A549 (cell line): Measurements from ENCODE around the gene FBXW5.

Experiments
- CTCF ChIP-seq: fragments of >200 bp; sonication (Bioruptor Twin); formaldehyde crosslinking; IDR thresholded peaks from 3 replicates; pipeline ENCODE4 v1.5.1; 2016
- EP300 ChIP-seq, 2 experiments: fragments of >200 bp; sonication (Bioruptor Twin); formaldehyde crosslinking; IDR thresholded peaks; 2 replicates in 1 of 2; 3 replicates in 1 of 2; pipeline ENCODE4 v1.6.1; 2016 to 2017
- HOXA7 ChIP-seq: fragments of 250-450 bp; sonication (Bioruptor Pico); IDR thresholded peaks from 2 replicates; pipeline ENCODE4 v1.5.0; 2020; ENCODE audit warnings: mild to moderate bottlenecking, moderate library complexity
- JUN ChIP-seq, 2 experiments: fragments of >200 bp; sonication (Bioruptor Twin); formaldehyde crosslinking; IDR thresholded peaks; 2 replicates in 1 of 2; 3 replicates in 1 of 2; pipeline ENCODE4 v1.6.1; 2016 to 2017
- NR3C1 ChIP-seq: fragments of >200 bp; sonication (Bioruptor Twin); formaldehyde crosslinking; IDR thresholded peaks from 3 replicates; pipeline ENCODE4 v1.6.1; 2017
- POLR2A ChIP-seq: IDR thresholded peaks from 2 replicates; pipeline ENCODE4 v1.6.1; 2012; ENCODE audit warnings: mild to moderate bottlenecking, low read length
- ZC3H11A ChIP-seq: fragments of 450-650 bp; IDR thresholded peaks from 2 replicates; pipeline ENCODE4 v1.6.1; 2014; ENCODE audit warnings: antibody characterized with exemption, mild to moderate bottlenecking

DNA sequence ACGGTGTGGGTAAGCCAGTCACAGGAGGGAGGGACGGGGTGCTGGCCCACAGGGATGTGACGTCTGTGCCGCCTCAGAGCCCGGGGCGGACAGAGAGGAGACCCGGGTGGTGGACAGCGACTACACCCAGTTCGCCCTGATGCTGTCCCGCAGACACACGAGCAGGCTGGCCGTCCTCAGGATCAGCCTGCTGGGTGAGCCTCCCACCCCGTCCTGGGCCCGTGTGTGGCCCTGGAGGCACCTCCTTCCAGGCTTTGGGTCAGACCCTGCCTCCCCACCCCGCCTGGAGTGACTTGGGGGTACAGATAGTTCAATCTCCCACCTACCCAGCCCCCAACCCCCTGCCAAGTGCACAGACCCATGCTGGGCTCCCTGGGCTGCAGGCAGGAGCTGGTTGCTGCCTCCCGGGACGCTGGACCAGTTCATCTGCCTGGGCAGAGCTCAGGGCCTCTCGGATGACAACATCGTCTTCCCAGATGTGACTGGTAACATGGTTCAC lies 9.3 kb upstream of the FBXW5 start:
- TF ChIP-seq ZC3H11A = no peak
- no peak for TF ChIP-seq JUN (IDR thresholded peaks at IDR 0.05)
- no peak for TF ChIP-seq CTCF
- TF ChIP-seq POLR2A = no peak
- TF ChIP-seq NR3C1 = no peak
- no peak for TF ChIP-seq HOXA7 (CRISPR knock-in tag)
- TF ChIP-seq EP300 (IDR thresholded peaks at IDR 0.05) = no peak
